SK-N-SH treated with all-trans-retinoic acid at 6 μM for 48 hours (cell line): Measurements from ENCODE around the gene FBXO31.

Experiments
- ATAC-seq: fragments of 200-7000 bp; cut with Tn5 transposase; 3 replicates; pipeline ENCODE4 v1.9.1; 2020; ENCODE audit warnings: mild to moderate bottlenecking, moderate library complexity
- BACH2 ChIP-seq: fragments of 250-450 bp; sonication (Bioruptor Pico); IDR thresholded peaks from 2 replicates; pipeline ENCODE4 v1.9.0; 2021; ENCODE audit warnings: mild to moderate bottlenecking, borderline replicate concordance
- CSRNP3 ChIP-seq: fragments of 250-450 bp; sonication (Bioruptor Pico); IDR thresholded peaks from 2 replicates; pipeline ENCODE4 v1.5.1; 2021; ENCODE audit warnings: mild to moderate bottlenecking, moderate library complexity
- ESRRG ChIP-seq: fragments of 250-450 bp; sonication (Bioruptor Pico); IDR thresholded peaks from 2 replicates; pipeline ENCODE4 v1.6.1; 2021; ENCODE audit warnings: mild to moderate bottlenecking
- GLIS3 ChIP-seq: fragments of 250-450 bp; sonication (Bioruptor Pico); IDR thresholded peaks from 2 replicates; pipeline ENCODE4 v1.5.0; 2020; ENCODE audit warnings: mild to moderate bottlenecking, moderate library complexity
- ISL1 ChIP-seq: fragments of 250-450 bp; sonication (Bioruptor Pico); IDR thresholded peaks from 2 replicates; pipeline ENCODE4 v2.1.2; 2022; ENCODE audit warnings: mild to moderate bottlenecking, moderate library complexity
- OSR1 ChIP-seq: fragments of 250-450 bp; sonication (Bioruptor Pico); IDR thresholded peaks from 2 replicates; pipeline ENCODE4 v1.8.0; 2022; ENCODE audit warnings: moderate library complexity, mild to moderate bottlenecking, inconsistent platforms
- PATZ1 ChIP-seq: fragments of 250-450 bp; sonication (Bioruptor Pico); IDR thresholded peaks from 2 replicates; pipeline ENCODE4 v1.8.0; 2020; ENCODE audit warnings: mild to moderate bottlenecking, moderate library complexity, borderline replicate concordance
- POU6F1 ChIP-seq: fragments of 250-450 bp; sonication (Bioruptor Pico); IDR thresholded peaks from 2 replicates; pipeline ENCODE4 v1.8.0; 2021; ENCODE audit warnings: low read depth, mild to moderate bottlenecking, moderate library complexity, borderline replicate concordance
- RARB ChIP-seq: fragments of 250-450 bp; sonication (Bioruptor Pico); IDR thresholded peaks from 2 replicates; pipeline ENCODE4 v1.8.0; 2021; ENCODE audit warnings: mild to moderate bottlenecking, moderate library complexity
- SNAI2 ChIP-seq: fragments of 250-450 bp; sonication (Bioruptor Pico); IDR thresholded peaks from 2 replicates; pipeline ENCODE4 v1.5.0; 2020; ENCODE audit warnings: mild to moderate bottlenecking, moderate library complexity
- TCF4 ChIP-seq: fragments of 250-450 bp; sonication (Bioruptor Pico); IDR thresholded peaks from 2 replicates; pipeline ENCODE4 v1.8.0; 2021; ENCODE audit warnings: mild to moderate bottlenecking, moderate library complexity, borderline replicate concordance
- TOX ChIP-seq: fragments of 250-450 bp; sonication (Bioruptor Pico); IDR thresholded peaks from 2 replicates; pipeline ENCODE4 v1.8.0; 2021; ENCODE audit warnings: mild to moderate bottlenecking, moderate library complexity, borderline replicate concordance
- ZC3H10 ChIP-seq: fragments of 250-450 bp; sonication (Bioruptor Pico); IDR thresholded peaks from 2 replicates; pipeline ENCODE4 v1.5.1; 2021; ENCODE audit warnings: mild to moderate bottlenecking, moderate library complexity
- ZFP3 ChIP-seq: fragments of 250-450 bp; sonication (Bioruptor Pico); IDR thresholded peaks from 2 replicates; pipeline ENCODE4 v1.5.0; 2020; ENCODE audit warnings: mild to moderate bottlenecking, moderate library complexity
- ZFP30 ChIP-seq: fragments of 450-650 bp; formaldehyde crosslinking; IDR thresholded peaks from 2 replicates; pipeline ENCODE4 v1.5.0; 2022; ENCODE audit warnings: mild to moderate bottlenecking, moderate library complexity
- ZNF565 ChIP-seq: fragments of 450-650 bp; formaldehyde crosslinking; conservative IDR thresholded peaks from 2 replicates; pipeline ENCODE4 v1.5.0; 2020; ENCODE audit warnings: low read depth, mild to moderate bottlenecking, moderate library complexity
- ZNF70 ChIP-seq: fragments of 450-650 bp; formaldehyde crosslinking; IDR thresholded peaks from 2 replicates; pipeline ENCODE4 v1.5.0; 2020; ENCODE audit warnings: mild to moderate bottlenecking, moderate library complexity
- ZNF8 ChIP-seq: fragments of 450-650 bp; formaldehyde crosslinking; IDR thresholded peaks from 2 replicates; pipeline ENCODE4 v1.5.0; 2020; ENCODE audit warnings: mild to moderate bottlenecking, moderate library complexity
- TF ChIP-seq, protein P1 (sequence below): fragments of 250-450 bp; sonication (Bioruptor Pico); IDR thresholded peaks from 2 replicates; pipeline ENCODE4 v1.5.1; 2020; ENCODE audit warnings: low read depth, mild to moderate bottlenecking, moderate library complexity
- TF ChIP-seq, protein P2 (sequence below): fragments of 250-450 bp; sonication (Bioruptor Pico); IDR thresholded peaks from 2 replicates; pipeline ENCODE4 v1.5.0; 2020; ENCODE audit warnings: mild to moderate bottlenecking, moderate library complexity

Gene FBXO31

DNA sequence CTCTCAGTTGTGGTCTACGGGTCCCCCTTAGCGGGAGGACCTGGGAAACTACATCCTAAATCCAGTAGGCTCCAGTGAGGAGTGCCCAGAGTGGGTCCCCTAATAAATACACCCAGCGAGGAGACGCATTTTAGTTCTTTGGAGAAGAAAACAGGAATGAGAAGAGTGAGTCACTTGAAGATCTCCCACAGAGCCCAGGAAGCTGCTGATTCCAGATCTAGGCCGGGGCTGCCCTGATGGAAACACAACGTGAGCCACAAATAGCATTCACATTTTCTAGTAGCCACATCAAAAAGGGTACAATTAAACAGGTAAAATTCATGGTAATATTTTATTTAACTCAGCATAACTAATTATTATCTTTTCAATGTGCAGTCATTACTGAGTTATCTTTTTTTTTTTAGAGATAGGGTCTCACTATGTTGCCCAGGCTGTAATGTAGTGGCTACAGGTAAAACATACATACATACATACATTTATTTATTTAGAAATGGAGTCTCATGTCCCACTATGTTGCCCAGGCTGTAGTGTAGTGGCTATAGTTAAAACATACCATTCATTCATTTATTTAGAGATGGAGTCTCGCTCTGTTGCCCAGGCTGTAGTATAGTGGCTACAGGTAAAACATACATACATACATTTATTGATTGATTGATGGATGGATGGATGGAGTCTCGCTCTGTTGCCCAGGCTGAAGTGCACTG lies 21.5 kb downstream of the FBXO31 start (continued):
- TF ChIP-seq TCF4, result no peak

- ATAC-seq, result no peak
- TF ChIP-seq ZC3H10 (CRISPR knock-in tag) (no peak), ZFP3 (no peak), TOX (CRISPR knock-in tag) (no peak), ZFP30 (no peak), CSRNP3 (CRISPR knock-in tag) (no peak), SNAI2 (CRISPR knock-in tag) (no peak), RARB (no peak), GLIS3 (CRISPR knock-in tag) (no peak), ZNF8 (no peak), ZNF565 (CRISPR knock-in tag) (no peak), OSR1 (CRISPR knock-in tag) (no peak), ZNF70 (CRISPR knock-in tag) (no peak), BACH2 (CRISPR knock-in tag) (no peak), ESRRG (CRISPR knock-in tag) (no peak), ISL1 (CRISPR knock-in tag) (no peak)
- TF ChIP-seq, protein P1, sequence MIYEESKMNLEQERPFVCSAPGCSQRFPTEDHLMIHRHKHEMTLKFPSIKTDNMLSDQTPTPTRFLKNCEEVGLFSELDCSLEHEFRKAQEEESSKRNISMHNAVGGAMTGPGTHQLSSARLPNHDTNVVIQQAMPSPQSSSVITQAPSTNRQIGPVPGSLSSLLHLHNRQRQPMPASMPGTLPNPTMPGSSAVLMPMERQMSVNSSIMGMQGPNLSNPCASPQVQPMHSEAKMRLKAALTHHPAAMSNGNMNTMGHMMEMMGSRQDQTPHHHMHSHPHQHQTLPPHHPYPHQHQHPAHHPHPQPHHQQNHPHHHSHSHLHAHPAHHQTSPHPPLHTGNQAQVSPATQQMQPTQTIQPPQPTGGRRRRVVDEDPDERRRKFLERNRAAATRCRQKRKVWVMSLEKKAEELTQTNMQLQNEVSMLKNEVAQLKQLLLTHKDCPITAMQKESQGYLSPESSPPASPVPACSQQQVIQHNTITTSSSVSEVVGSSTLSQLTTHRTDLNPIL (CRISPR knock-in tag), result no peak
Measured at GRCh38 chr16:87360862-87361610, 22.5 kb downstream of the FBXO31 start.

DNA sequence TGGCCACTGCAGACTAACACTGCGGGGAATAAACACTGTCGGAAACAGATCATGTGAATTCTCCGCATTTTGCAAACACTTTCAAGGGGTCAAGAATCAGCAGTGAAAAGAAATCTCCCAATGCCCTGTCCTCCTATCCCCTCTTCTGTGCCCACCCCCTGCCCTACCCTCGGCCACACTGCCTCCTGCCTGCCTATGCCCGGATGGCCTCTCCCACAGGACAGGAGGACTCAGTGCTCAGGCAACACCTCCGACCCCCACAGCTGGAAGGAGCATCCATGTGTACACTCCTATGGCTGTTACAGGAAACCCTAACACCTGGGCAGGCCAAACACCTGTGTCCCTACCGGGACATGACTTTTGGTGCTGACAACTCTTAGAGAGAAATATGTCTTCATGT lies 24.5 kb downstream of the FBXO31 start:
- no peak for ATAC-seq
- TF ChIP-seq TOX (CRISPR knock-in tag), result no peak

- TF ChIP-seq PATZ1 (CRISPR knock-in tag) (no peak), ZNF8 (no peak), ZC3H10 (CRISPR knock-in tag) (no peak), CSRNP3 (CRISPR knock-in tag) (no peak), ISL1 (CRISPR knock-in tag) (no peak), TCF4 (no peak), TOX (CRISPR knock-in tag) (no peak), ZNF565 (CRISPR knock-in tag) (no peak), POU6F1 (no peak), ESRRG (CRISPR knock-in tag) (no peak)
- TF ChIP-seq, protein P2, sequence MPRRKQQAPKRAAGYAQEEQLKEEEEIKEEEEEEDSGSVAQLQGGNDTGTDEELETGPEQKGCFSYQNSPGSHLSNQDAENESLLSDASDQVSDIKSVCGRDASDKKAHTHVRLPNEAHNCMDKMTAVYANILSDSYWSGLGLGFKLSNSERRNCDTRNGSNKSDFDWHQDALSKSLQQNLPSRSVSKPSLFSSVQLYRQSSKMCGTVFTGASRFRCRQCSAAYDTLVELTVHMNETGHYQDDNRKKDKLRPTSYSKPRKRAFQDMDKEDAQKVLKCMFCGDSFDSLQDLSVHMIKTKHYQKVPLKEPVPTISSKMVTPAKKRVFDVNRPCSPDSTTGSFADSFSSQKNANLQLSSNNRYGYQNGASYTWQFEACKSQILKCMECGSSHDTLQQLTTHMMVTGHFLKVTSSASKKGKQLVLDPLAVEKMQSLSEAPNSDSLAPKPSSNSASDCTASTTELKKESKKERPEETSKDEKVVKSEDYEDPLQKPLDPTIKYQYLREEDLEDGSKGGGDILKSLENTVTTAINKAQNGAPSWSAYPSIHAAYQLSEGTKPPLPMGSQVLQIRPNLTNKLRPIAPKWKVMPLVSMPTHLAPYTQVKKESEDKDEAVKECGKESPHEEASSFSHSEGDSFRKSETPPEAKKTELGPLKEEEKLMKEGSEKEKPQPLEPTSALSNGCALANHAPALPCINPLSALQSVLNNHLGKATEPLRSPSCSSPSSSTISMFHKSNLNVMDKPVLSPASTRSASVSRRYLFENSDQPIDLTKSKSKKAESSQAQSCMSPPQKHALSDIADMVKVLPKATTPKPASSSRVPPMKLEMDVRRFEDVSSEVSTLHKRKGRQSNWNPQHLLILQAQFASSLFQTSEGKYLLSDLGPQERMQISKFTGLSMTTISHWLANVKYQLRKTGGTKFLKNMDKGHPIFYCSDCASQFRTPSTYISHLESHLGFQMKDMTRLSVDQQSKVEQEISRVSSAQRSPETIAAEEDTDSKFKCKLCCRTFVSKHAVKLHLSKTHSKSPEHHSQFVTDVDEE (CRISPR knock-in tag), result no peak
- TF ChIP-seq, protein P1 (CRISPR knock-in tag), result no peak
- ATAC-seq, result no peak
Measured at GRCh38 chr16:87358696-87359095, 24.9 kb downstream of the FBXO31 start.
